Endothelial cell of umbilical vein (primary cell): ENCODE results near the gene MTHFR. TPM values are rescaled to one million over a fixed set of nuclear protein-coding genes. Genes with fewer than 3 reads are reported as not detected.

Experiments used
- BruUV-seq: library from RNA; stranded (reverse); fragments of 400-500 nt; replicated peaks from 2 replicates; lab custom pipeline; 2021; lab: Mats Ljungman, UMichigan
- CTCF ChIA-PET: fragments of 300-600, 350-600 bp; sonication (Branson Sonifier 250); formaldehyde crosslinking; loops from one replicate; lab custom pipeline; 2021; ENCODE audit warnings: antibody characterized with exemption, inconsistent platforms; lab: Charles Lee
- POLR2A ChIA-PET: fragments of 300-600, 350-600 bp; sonication (Branson Sonifier 250); formaldehyde crosslinking; loops from one replicate; lab custom pipeline; 2021; ENCODE audit warnings: antibody characterized with exemption, inconsistent platforms; lab: Charles Lee
- DNase-seq: peaks from one replicate; pipeline ENCODE4 v3.0.0-alpha.2; 2011; ENCODE audit warnings: low read depth, low spot score
- FAIRE-seq: peaks from 2 replicates; lab custom pipeline; 2011; peaks lifted over from hg19 to GRCh38; lab: Jason Lieb, UNC
- H2AFZ ChIP-seq: 2 replicates; pipeline ENCODE4 v1.6.0; 2012; ENCODE audit warnings: low read depth, low read length, control low read depth, inconsistent platforms
- H3K27ac ChIP-seq: 2 replicates; pipeline ENCODE4 v1.5.1; 2011; ENCODE audit warnings: low read depth, mild to moderate bottlenecking, control low read depth, low read length, moderate library complexity; ENCODE audit not compliant: insufficient read depth
- H3K27me3 ChIP-seq, 2 experiments: 2 replicates each; pipeline versions ENCODE4 v1.6.0 to v1.6.1; 2011; ENCODE audit warnings: low read length in 2 of 2, mixed read lengths in 1 of 2; ENCODE audit not compliant: control insufficient read depth in 2 of 2, insufficient read depth in 2 of 2
- H3K36me3 ChIP-seq, 2 experiments: 2 replicates in 1 of 2; 3 replicates in 1 of 2; pipeline ENCODE4 v1.5.1; 2011; ENCODE audit warnings: low read length in 2 of 2, mild to moderate bottlenecking in 1 of 2, moderate library complexity in 1 of 2; ENCODE audit not compliant: control insufficient read depth in 2 of 2, insufficient read depth in 2 of 2; ENCODE audit errors: extremely low read depth in 1 of 2
- H3K4me1 ChIP-seq: 3 replicates; pipeline ENCODE4 v1.5.1; 2011; ENCODE audit warnings: mild to moderate bottlenecking, low read length; ENCODE audit not compliant: control insufficient read depth, insufficient read depth; ENCODE audit errors: extremely low read depth
- H3K4me2 ChIP-seq: 2 replicates; pipeline ENCODE4 v1.6.1; 2011; ENCODE audit warnings: low read length, control low read depth, mixed read lengths; ENCODE audit not compliant: insufficient read depth
- H3K4me3 ChIP-seq, 3 experiments: fragments of 200-600 bp in 1 of 3; sonication (generic), shearing (Covaris generic) in 1 of 3; replicated peaks in 1 of 3; 2 replicates each; pipeline ENCODE4 v1.5.1; 2011 to 2016; ENCODE audit warnings: control low read depth in 3 of 3, low read length in 3 of 3, mild to moderate bottlenecking in 2 of 3, inconsistent platforms in 1 of 3, low read depth in 1 of 3, moderate library complexity in 1 of 3; ENCODE audit not compliant: insufficient read depth in 1 of 3
- H3K79me2 ChIP-seq: 2 replicates; pipeline ENCODE4 v1.6.0; 2012; ENCODE audit warnings: low read length, inconsistent platforms; ENCODE audit not compliant: control insufficient read depth, insufficient read depth
- H3K9ac ChIP-seq: replicated peaks from 2 replicates; pipeline ENCODE3; 2011; ENCODE audit warnings: low read length, control low read depth; ENCODE audit not compliant: insufficient read depth; ENCODE audit errors: extremely low read depth
- H3K9me1 ChIP-seq: replicated peaks from 3 replicates; pipeline ENCODE4 v1.6.0; 2011; ENCODE audit warnings: mild to moderate bottlenecking, low read length; ENCODE audit not compliant: control insufficient read depth, insufficient read depth; ENCODE audit errors: extremely low read depth
- H3K9me3 ChIP-seq: replicated peaks from 2 replicates; pipeline ENCODE4 v1.5.1; 2012; ENCODE audit warnings: low read length, inconsistent platforms; ENCODE audit not compliant: control insufficient read depth, insufficient read depth
- H4K20me1 ChIP-seq: replicated peaks from 2 replicates; pipeline ENCODE3; 2011; ENCODE audit warnings: mild to moderate bottlenecking, low read length; ENCODE audit not compliant: control insufficient read depth, insufficient read depth; ENCODE audit errors: extremely low read depth
- CTCF ChIP-seq, 2 donors: IDR thresholded peaks; 1 replicate in 1 of 2; 2 replicates in 1 of 2; pipeline ENCODE4 v1.5.1; 2011; ENCODE audit warnings: low read length in 2 of 2, mild to moderate bottlenecking in 2 of 2, moderate library complexity in 2 of 2, control low read depth in 1 of 2, inconsistent platforms in 1 of 2, low read depth in 1 of 2; ENCODE audit not compliant: insufficient read depth in 1 of 2; ENCODE audit errors: extremely low read depth in 1 of 2
- EZH2 ChIP-seq: IDR thresholded peaks from 2 replicates; pipeline ENCODE4 v1.6.1; 2012; ENCODE audit warnings: borderline replicate concordance, low read depth, mild to moderate bottlenecking, moderate library complexity, low read length, inconsistent platforms; ENCODE audit not compliant: severe bottlenecking
- FOS ChIP-seq: IDR thresholded peaks from 2 replicates; pipeline ENCODE4 v1.6.1; 2011; ENCODE audit warnings: mild to moderate bottlenecking, low read length, moderate library complexity, borderline replicate concordance; ENCODE audit not compliant: insufficient read depth
- GATA2 ChIP-seq: IDR thresholded peaks from 2 replicates; pipeline ENCODE4 v1.7.0; 2011; ENCODE audit warnings: low read depth, mild to moderate bottlenecking, moderate library complexity, mixed read lengths, low read length; ENCODE audit not compliant: insufficient read length, insufficient read depth
- JUN ChIP-seq: IDR thresholded peaks from 2 replicates; pipeline ENCODE4 v1.6.1; 2011; ENCODE audit warnings: borderline replicate concordance, low read depth; ENCODE audit not compliant: insufficient read length, insufficient read depth
- MAX ChIP-seq: IDR thresholded peaks from 2 replicates; pipeline ENCODE4 v1.6.1; 2011; ENCODE audit not compliant: insufficient read depth, insufficient read length
- MYC ChIP-seq: IDR thresholded peaks from one replicate; pipeline ENCODE4 v1.6.1; 2011; ENCODE audit warnings: mild to moderate bottlenecking, low read depth, low read length
- POLR2A ChIP-seq: IDR thresholded peaks from 2 replicates; pipeline ENCODE4 v1.6.1; 2012; ENCODE audit warnings: low read depth, mild to moderate bottlenecking, control low read depth, low read length
- POLR2AphosphoS5 ChIP-seq: IDR thresholded peaks from 2 replicates; pipeline ENCODE4 v1.6.1; 2012; ENCODE audit warnings: low read depth, mild to moderate bottlenecking, control low read depth, low read length, moderate library complexity; ENCODE audit not compliant: insufficient read depth
- dilution Hi-C: fragments of 300-500 bp; cut with MboI; formaldehyde crosslinking; loops from one replicate; pipeline ENCODE4 v1.15.0; 2019; ENCODE audit warnings: low sequenced_read_pairs; ENCODE audit not compliant: extremely low pct_ligation_motif_present
- intact Hi-C: fragments of 100-400 bp; cut with micrococcal nuclease; formaldehyde crosslinking; loops from one replicate; pipeline ENCODE4 v1.10.0; 2022
- polyA plus RNA-seq, 4 experiments: library from polyadenylated mRNA; depleted of rRNA in 3 of 4; stranded (reverse) in 3 of 4; unstranded in 1 of 4; fragments of >200 nt; gene quantifications; 2 replicates each; pipeline versions ENCODE4 v1.2.1 to v1.2.3, GENCODE V29; 2011 to 2012; ENCODE audit warnings: missing spikeins in 1 of 4
- total RNA-seq: library from RNA; stranded (reverse); gene quantifications from 2 replicates; pipeline ENCODE4 v1.2.3, GENCODE V29; 2021

The MTHFR gene
- total and polyA plus RNA-seq, 2 donors (not counting 3 experiments of a cell fraction or from before 2014, with no cell fraction given): 13.8 to 25.3 TPM

GRCh38 chr1:11759791-11760190, 46.0 kb downstream of the MTHFR start:
- H3K9ac ChIP-seq: no peak overlapping the region
- no peaks in the 10 kb centered on the region for H3K79me2 ChIP-seq
- H3K9me3 ChIP-seq: no peaks in the 10 kb centered on the region
- H4K20me1 ChIP-seq: no peaks in the 10 kb centered on the region
- H3K4me2 ChIP-seq: no peak overlapping the region
- CTCF ChIA-PET: interaction anchor here (1.0 kb wide), 1 partner anchor 12 kb away, joined by 3 read pairs; no protein-coding TSS in a partner anchor
- DNase-seq: no peak
- TF ChIP-seq JUN: no peak
- TF ChIP-seq CTCF (IDR thresholded peaks at IDR 0.05; ENCODE audit: extremely low read depth in 1 of 2, insufficient read depth in 1 of 2, low read depth in 1 of 2, low read length in 2 of 2): no peak
- no peak for TF ChIP-seq MAX
- TF ChIP-seq EZH2: no peak
- TF ChIP-seq MYC: no peak
- TF ChIP-seq POLR2A: no peak
- no peak for TF ChIP-seq GATA2
- TF ChIP-seq POLR2AphosphoS5: no peak
- TF ChIP-seq FOS: no peak
- no peaks in the 10 kb centered on the region for H3K36me3 ChIP-seq
- no TSS peak for BruUV-seq
- H3K4me3 ChIP-seq: no peak overlapping the region
- FAIRE-seq: no peak
- H2AFZ ChIP-seq: no peak overlapping the region
- H3K27ac ChIP-seq: no peak overlapping the region
- POLR2A ChIA-PET: interaction anchor here (0.6 kb wide), 1 partner anchor 15 kb away, joined by 3 read pairs; no protein-coding TSS in a partner anchor
- dilution Hi-C loops: no loop called here
- H3K9me1 ChIP-seq: no peaks in the 10 kb centered on the region
- H3K27me3 ChIP-seq: peaks cover 0 to 6% of the 10 kb centered on the region in 2 experiments
- intact Hi-C loops: no loop called here
- no peaks in the 10 kb centered on the region for H3K4me1 ChIP-seq
